Measurements from ENCODE around the gene CDS2. TPM values are rescaled to one million over a fixed set of nuclear protein-coding genes. Genes with fewer than 3 reads are reported as not detected.

The CDS2 gene
- total RNA-seq, 1 donor from 2014 or later = 57.2 TPM

DNA sequence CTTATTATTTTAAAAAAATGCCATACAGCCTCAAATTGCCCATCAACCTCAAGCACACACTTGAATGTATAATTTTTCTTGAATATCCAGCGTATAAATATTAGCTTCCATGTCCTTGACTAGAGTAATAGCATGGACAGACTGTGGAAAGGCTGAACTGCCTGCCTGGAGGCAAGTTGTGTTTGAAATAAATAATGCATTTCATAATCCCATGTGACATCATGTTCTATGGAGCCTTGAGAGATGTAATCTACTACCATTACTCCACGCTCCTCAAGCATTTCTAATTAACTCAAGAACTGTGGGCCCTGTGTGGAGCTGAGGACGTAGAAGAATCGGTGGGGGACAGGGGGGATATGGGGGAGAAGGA is 94.2 kb downstream of the CDS2 start:
- DNase-seq (ENCODE audit: missing footprints) = no peak
- ATAC-seq = no peak
- intact Hi-C loops (cut with DNase I) = loop anchor here (5.0 kb wide), 1 partner anchor 226 kb away; no protein-coding TSS in a partner anchor

DNA sequence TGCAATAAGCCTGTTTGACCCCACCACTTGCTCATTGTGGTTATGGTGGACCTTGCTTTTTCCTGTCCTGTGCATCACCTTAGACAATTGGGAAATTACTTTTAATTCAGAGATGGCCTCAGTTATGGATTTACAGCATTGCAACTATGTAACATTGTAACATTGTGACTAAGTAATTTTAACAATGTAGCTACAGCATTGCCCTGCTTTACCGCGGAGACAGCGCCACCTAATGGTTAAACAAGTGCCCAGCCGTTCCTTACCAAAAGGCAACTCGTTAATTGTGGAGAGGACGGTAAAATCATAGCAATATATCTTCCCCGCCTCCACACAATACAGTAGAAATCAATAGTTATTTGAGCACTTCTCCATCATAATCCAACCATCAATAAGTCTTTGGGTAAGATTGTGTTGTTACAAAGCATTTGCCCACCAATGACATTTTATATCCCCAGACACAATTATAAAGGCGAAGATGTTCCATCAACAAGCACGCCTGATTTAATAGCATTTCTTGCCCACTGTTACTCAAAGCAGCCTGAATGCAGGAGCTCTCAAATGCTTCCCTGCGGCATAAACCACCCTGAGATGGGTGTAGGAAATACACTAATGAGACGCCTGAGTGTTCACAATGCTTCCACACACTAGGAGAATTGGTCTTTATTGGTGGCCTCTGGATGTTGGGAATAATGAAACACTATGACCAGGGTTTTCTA is 96.3 kb downstream of the CDS2 start:
- peak; percentile 62 for ATAC-seq
- no peak for DNase-seq (ENCODE audit: missing footprints)
- intact Hi-C loops (cut with DNase I) = loop anchor here (5.0 kb wide), 1 partner anchor 224 kb away; no protein-coding TSS in a partner anchor

- ATAC-seq (peak; percentile 62), DNase-seq (ENCODE audit: missing footprints) (no peak)
- intact Hi-C loops (cut with DNase I) = no loop called here
Measured at GRCh38 chr20:5230544-5230943, 103.7 kb downstream of the CDS2 start.

- ATAC-seq = no peak
- intact Hi-C loops (cut with DNase I) = no loop called here
- no peak for DNase-seq (ENCODE audit: missing footprints)
Measured at GRCh38 chr20:5234158-5234557, 107.3 kb downstream of the CDS2 start.

DNA sequence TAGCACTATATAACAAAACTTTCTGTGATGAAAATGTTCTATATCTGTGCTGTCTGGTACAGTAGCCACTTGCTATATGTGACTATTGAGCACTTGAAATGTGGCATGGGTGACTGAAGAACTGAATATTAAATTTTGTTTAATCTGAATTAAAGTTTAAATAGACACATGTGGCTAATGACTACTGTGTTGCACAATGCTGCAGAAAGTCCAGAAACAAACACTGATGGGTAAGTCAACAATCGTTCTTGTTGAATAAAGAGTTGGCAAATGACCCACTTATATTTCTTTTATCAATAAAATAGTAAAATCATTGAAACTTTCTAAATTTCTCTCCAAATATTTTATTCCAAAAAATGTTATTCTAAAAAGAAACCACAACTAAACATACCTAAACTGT is 108.2 kb downstream of the CDS2 start:
- intact Hi-C loops (cut with DNase I) = no loop called here
- DNase-seq (ENCODE audit: missing footprints) (no peak), ATAC-seq (no peak)

Other genes starting within 250 kb of the CDS2 start
- gene SLC23A2, start 125.5 kb upstream of the CDS2 start, total RNA-seq = 6.7 TPM
- gene TMEM230, start 13.9 kb upstream of the CDS2 start, total RNA-seq = 86.3 TPM
- gene PCNA, start 7.0 kb upstream of the CDS2 start, total RNA-seq = 35.8 TPM
- gene PROKR2, start 189.9 kb downstream of the CDS2 start, total RNA-seq = not detected